ENCODE measurements around the gene GPC6. TPM values are rescaled to one million over a fixed set of nuclear protein-coding genes. Genes with fewer than 3 reads are reported as not detected.

The GPC6 gene
- total RNA-seq, 1 donor from 2014 or later, result 16.1 TPM

DNA sequence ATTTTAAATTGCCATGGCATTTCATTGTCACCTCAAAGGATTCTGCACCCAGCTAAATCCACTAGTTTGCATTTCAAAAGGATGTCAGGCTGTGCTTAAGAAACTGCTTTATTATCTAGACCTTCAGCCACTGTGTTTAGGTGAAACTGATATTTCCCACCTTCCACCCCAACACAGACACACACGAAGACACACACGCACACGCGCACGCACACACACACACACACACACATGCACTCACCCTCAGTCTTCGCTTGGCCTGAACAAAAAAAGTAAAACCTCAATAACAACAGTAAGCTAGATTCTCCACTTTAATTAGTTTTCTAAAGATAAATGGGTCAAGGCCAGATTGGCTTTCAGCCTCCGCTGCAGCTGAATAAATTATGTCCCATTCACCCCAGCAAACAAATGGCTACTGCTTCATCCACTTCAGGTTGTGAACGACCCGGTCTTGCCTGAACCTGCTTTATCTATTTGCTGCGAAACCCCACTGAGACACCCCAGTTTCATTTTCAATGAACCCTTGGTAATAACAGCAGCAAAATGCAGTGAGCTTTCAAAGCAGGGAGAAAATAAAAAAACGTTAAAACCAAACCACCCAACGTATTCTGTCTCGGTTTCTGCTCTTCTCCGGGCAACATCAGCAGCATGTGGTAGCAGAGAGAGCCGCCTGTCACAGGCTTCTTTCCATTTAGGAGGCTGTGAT lies 1086.1 kb downstream of the GPC6 start:
- Mint-ChIP-seq H3K27me3 (ENCODE audit: unreplicated experiment) (peaks cover 2% of the 10 kb centered on the region), H3K4me1 (ENCODE audit: unreplicated experiment) (peaks cover 32% of the 10 kb centered on the region), H3K9me3 (ENCODE audit: unreplicated experiment) (no peaks in the 10 kb centered on the region), H3K36me3 (ENCODE audit: low read depth, unreplicated experiment) (no peaks in the 10 kb centered on the region), H3K4me3 (ENCODE audit: unreplicated experiment) (no peak overlapping the region), H3K27ac (ENCODE audit: unreplicated experiment) (no peak overlapping the region)
- DNase-seq (ENCODE audit: low spot score), result no peak
- TF ChIP-seq, protein P1, sequence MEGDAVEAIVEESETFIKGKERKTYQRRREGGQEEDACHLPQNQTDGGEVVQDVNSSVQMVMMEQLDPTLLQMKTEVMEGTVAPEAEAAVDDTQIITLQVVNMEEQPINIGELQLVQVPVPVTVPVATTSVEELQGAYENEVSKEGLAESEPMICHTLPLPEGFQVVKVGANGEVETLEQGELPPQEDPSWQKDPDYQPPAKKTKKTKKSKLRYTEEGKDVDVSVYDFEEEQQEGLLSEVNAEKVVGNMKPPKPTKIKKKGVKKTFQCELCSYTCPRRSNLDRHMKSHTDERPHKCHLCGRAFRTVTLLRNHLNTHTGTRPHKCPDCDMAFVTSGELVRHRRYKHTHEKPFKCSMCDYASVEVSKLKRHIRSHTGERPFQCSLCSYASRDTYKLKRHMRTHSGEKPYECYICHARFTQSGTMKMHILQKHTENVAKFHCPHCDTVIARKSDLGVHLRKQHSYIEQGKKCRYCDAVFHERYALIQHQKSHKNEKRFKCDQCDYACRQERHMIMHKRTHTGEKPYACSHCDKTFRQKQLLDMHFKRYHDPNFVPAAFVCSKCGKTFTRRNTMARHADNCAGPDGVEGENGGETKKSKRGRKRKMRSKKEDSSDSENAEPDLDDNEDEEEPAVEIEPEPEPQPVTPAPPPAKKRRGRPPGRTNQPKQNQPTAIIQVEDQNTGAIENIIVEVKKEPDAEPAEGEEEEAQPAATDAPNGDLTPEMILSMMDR (IDR thresholded peaks at IDR 0.05; ENCODE audit: unreplicated experiment), result no peak

- Mint-ChIP-seq H3K4me3 (ENCODE audit: unreplicated experiment) (no peak overlapping the region), H3K27me3 (ENCODE audit: unreplicated experiment) (peaks cover 2% of the 10 kb centered on the region), H3K27ac (ENCODE audit: unreplicated experiment) (no peak overlapping the region), H3K36me3 (ENCODE audit: low read depth, unreplicated experiment) (no peaks in the 10 kb centered on the region), H3K4me1 (ENCODE audit: unreplicated experiment) (peaks cover 32% of the 10 kb centered on the region), H3K9me3 (ENCODE audit: unreplicated experiment) (no peaks in the 10 kb centered on the region)
- DNase-seq (ENCODE audit: low spot score), result no peak
- TF ChIP-seq, protein P1 (IDR thresholded peaks at IDR 0.05; ENCODE audit: unreplicated experiment), result no peak
These were observed 1086.8 kb downstream of the GPC6 start for GRCh38 chr13:94313321-94313910.

- TF ChIP-seq, protein P1 (IDR thresholded peaks at IDR 0.05; ENCODE audit: unreplicated experiment), result no peak
- Mint-ChIP-seq H3K36me3 (ENCODE audit: low read depth, unreplicated experiment) (no peaks in the 10 kb centered on the region), H3K4me3 (ENCODE audit: unreplicated experiment) (no peak overlapping the region), H3K9me3 (ENCODE audit: unreplicated experiment) (no peaks in the 10 kb centered on the region), H3K27ac (ENCODE audit: unreplicated experiment) (no peak overlapping the region), H3K4me1 (ENCODE audit: unreplicated experiment) (peaks cover 32% of the 10 kb centered on the region), H3K27me3 (ENCODE audit: unreplicated experiment) (peaks cover 2% of the 10 kb centered on the region)
- no peak for DNase-seq (ENCODE audit: low spot score)
These were observed 1087.3 kb downstream of the GPC6 start for GRCh38 chr13:94313926-94314325.

GRCh38 chr13:94315188-94315587 lies 1088.6 kb downstream of the GPC6 start:
- H3K4me3 Mint-ChIP-seq (ENCODE audit: unreplicated experiment), result no peak overlapping the region
- no peaks in the 10 kb centered on the region for H3K9me3 Mint-ChIP-seq (ENCODE audit: unreplicated experiment)
- TF ChIP-seq, protein P1 (IDR thresholded peaks at IDR 0.05; ENCODE audit: unreplicated experiment), result no peak
- no peak for DNase-seq (ENCODE audit: low spot score)
- peaks cover 32% of the 10 kb centered on the region for H3K4me1 Mint-ChIP-seq (ENCODE audit: unreplicated experiment)
- H3K36me3 Mint-ChIP-seq (ENCODE audit: low read depth, unreplicated experiment), result no peaks in the 10 kb centered on the region
- H3K27ac Mint-ChIP-seq (ENCODE audit: unreplicated experiment), result no peak overlapping the region
- peaks cover 2% of the 10 kb centered on the region for H3K27me3 Mint-ChIP-seq (ENCODE audit: unreplicated experiment)

- H3K4me3 Mint-ChIP-seq (ENCODE audit: unreplicated experiment), result no peak overlapping the region
- no peak for DNase-seq (ENCODE audit: low spot score)
- H3K4me1 Mint-ChIP-seq (ENCODE audit: unreplicated experiment), result peaks cover 16% of the 10 kb centered on the region
- H3K27me3 Mint-ChIP-seq (ENCODE audit: unreplicated experiment), result peaks cover 2% of the 10 kb centered on the region
- TF ChIP-seq, protein P1 (IDR thresholded peaks at IDR 0.05; ENCODE audit: unreplicated experiment), result no peak
- peak overlapping the region; percentile 45 for H3K27ac Mint-ChIP-seq (ENCODE audit: unreplicated experiment)
- no peaks in the 10 kb centered on the region for H3K9me3 Mint-ChIP-seq (ENCODE audit: unreplicated experiment)
- H3K36me3 Mint-ChIP-seq (ENCODE audit: low read depth, unreplicated experiment), result no peaks in the 10 kb centered on the region
These were observed 1090.5 kb downstream of the GPC6 start for GRCh38 chr13:94317063-94317491.

Measured in endothelial cell (in vitro differentiated cells).